ENCODE results near the gene NIBAN1.

Gene NIBAN1

DNA sequence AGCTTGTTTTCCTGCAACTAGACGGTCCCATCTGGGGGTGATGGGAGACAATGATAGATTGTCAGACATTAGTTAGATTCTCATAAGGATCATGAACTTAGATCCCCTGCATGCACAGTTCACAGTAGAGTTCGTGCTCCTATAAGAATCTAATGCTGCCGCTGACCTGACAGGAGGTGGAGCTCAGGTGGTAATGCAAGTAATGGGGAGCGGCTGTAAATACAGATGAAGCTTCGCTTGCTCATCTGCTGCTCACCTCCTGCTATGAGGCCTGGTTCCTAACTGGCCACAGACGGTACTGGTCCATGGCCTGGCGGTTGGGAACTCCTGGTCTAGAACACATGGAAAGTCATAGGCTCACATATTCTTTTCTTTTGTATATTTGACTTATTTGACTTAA is 42.0 kb downstream of the NIBAN1 start (continued):
- TF ChIP-seq, protein P1, sequence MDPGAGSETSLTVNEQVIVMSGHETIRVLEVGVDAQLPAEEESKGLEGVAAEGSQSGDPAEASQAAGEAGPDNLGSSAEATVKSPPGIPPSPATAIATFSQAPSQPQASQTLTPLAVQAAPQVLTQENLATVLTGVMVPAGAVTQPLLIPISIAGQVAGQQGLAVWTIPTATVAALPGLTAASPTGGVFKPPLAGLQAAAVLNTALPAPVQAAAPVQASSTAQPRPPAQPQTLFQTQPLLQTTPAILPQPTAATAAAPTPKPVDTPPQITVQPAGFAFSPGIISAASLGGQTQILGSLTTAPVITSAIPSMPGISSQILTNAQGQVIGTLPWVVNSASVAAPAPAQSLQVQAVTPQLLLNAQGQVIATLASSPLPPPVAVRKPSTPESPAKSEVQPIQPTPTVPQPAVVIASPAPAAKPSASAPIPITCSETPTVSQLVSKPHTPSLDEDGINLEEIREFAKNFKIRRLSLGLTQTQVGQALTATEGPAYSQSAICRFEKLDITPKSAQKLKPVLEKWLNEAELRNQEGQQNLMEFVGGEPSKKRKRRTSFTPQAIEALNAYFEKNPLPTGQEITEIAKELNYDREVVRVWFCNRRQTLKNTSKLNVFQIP (CRISPR knock-in tag; IDR thresholded peaks at IDR 0.05; ENCODE audit: borderline replicate concordance, low read depth) = no peak
- TF ChIP-seq, protein P2, sequence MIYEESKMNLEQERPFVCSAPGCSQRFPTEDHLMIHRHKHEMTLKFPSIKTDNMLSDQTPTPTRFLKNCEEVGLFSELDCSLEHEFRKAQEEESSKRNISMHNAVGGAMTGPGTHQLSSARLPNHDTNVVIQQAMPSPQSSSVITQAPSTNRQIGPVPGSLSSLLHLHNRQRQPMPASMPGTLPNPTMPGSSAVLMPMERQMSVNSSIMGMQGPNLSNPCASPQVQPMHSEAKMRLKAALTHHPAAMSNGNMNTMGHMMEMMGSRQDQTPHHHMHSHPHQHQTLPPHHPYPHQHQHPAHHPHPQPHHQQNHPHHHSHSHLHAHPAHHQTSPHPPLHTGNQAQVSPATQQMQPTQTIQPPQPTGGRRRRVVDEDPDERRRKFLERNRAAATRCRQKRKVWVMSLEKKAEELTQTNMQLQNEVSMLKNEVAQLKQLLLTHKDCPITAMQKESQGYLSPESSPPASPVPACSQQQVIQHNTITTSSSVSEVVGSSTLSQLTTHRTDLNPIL (CRISPR knock-in tag; IDR thresholded peaks at IDR 0.05; ENCODE audit: low read depth) = no peak
- TF ChIP-seq GLIS3 (CRISPR knock-in tag; IDR thresholded peaks at IDR 0.05) (no peak), ZNF70 (CRISPR knock-in tag; IDR thresholded peaks at IDR 0.05) (no peak), ISL1 (CRISPR knock-in tag; IDR thresholded peaks at IDR 0.05) (no peak), ARNTL (CRISPR knock-in tag; IDR thresholded peaks at IDR 0.05; ENCODE audit: borderline replicate concordance, low read depth) (no peak)

DNA sequence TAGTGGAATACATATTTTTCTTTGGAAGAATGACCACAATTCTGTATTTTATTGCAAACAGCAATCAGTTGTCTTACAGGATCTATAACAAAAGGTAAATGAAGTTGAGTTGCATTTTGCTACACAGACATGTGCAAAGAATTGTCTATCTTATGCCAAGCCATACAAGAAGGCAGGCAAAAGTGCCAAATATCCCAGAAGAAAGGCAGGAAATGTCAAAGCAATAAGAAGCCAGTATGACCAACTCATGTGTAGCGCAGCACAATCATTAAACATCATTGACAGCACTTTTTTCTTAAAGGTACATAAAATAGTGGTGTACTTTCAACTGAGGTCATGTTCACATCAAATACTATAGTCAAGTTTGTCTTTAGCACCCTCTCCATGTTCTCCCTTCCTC is 42.7 kb downstream of the NIBAN1 start:
- ATAC-seq = no peak
- TF ChIP-seq ISL1 (CRISPR knock-in tag; IDR thresholded peaks at IDR 0.05) (no peak), ESRRG (CRISPR knock-in tag; IDR thresholded peaks at IDR 0.05) (no peak), ZFP30 (CRISPR knock-in tag; IDR thresholded peaks at IDR 0.05) (no peak)
- TF ChIP-seq, protein P2 (CRISPR knock-in tag; IDR thresholded peaks at IDR 0.05; ENCODE audit: low read depth) = no peak

DNA sequence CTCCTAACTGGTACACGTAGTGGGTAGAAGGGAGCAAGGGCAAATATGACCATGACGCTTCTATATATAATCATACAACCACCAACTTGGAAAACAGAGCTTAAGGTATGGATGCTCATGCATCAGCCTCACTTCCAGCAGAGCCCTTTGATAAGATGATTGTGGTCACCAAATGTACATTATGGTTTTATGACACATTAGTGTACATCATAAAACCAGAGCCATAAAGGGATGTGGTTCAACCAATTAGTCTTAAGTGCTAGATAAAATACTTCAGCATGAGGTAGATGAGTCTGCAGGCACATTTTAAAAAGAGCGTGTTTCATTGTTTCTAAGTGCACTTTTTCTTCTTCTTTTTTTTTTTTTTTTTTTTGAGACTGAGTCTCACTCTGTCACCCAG is 43.7 kb downstream of the NIBAN1 start:
- no peak for ATAC-seq
- TF ChIP-seq SNAI2 (CRISPR knock-in tag; IDR thresholded peaks at IDR 0.05) (no peak), ZFP3 (CRISPR knock-in tag; IDR thresholded peaks at IDR 0.05) (no peak), PPARA (CRISPR knock-in tag; IDR thresholded peaks at IDR 0.05; ENCODE audit: borderline replicate concordance) (no peak)

DNA sequence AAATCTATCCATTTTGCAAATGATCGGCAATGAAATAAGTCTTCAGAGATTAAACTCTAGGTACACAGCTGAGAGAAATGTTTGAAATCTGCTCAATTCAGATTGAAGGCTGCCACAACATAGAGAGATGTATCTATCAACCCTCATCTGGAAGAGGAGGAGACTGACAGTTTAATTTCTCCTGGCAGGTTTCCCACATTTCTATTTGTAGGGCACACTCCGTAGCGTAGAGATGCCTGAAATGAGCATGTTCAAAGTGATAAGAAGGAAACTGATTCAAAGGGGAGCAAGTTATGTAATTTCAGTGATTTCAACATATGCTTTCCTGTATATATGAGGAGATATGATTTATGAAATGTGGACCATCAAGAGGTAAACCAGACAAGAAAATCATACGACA is 44.1 kb downstream of the NIBAN1 start:
- no peak for ATAC-seq
- TF ChIP-seq GLIS3 (CRISPR knock-in tag; IDR thresholded peaks at IDR 0.05) (no peak), ESRRG (CRISPR knock-in tag; IDR thresholded peaks at IDR 0.05) (no peak), SNAI2 (CRISPR knock-in tag; IDR thresholded peaks at IDR 0.05) (no peak), TCF4 (CRISPR knock-in tag; IDR thresholded peaks at IDR 0.05; ENCODE audit: borderline replicate concordance) (no peak), ZNF565 (CRISPR knock-in tag; conservative IDR thresholded peaks at IDR 0.05; ENCODE audit: low read depth) (no peak), ZC3H10 (CRISPR knock-in tag; IDR thresholded peaks at IDR 0.05) (no peak), OSR1 (CRISPR knock-in tag; IDR thresholded peaks at IDR 0.05) (no peak), ZNF8 (CRISPR knock-in tag; IDR thresholded peaks at IDR 0.05) (no peak)

DNA sequence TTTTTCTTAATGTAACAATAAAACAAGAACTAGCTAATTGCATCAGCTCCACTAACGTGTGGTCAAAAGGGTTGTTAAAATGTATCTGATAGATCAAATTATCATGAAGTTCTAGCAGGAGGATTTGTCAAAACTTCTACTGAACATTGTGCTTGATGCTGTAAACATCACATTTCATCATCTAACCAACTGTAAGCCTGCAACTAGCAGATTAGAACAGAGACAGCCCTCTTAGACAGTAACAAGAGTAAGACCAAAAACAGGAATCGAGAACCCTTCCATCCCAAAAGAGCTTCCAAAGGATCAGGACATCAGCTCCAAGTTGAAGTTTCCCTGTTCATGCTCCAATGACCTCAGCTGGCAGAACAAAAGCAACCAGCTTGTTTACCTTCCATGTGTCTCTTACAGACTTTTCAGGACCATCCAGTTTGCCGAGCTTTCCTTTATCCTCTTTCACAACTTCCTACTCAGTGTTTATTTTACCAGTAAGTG is 44.6 kb downstream of the NIBAN1 start:
- no peak for TF ChIP-seq ZC3H10 (CRISPR knock-in tag; IDR thresholded peaks at IDR 0.05)
- TF ChIP-seq, protein P1 (CRISPR knock-in tag; IDR thresholded peaks at IDR 0.05; ENCODE audit: borderline replicate concordance, low read depth) = no peak
- no peak for TF ChIP-seq SNAI2 (CRISPR knock-in tag; IDR thresholded peaks at IDR 0.05)
- no peak for TF ChIP-seq ZNF8 (CRISPR knock-in tag; IDR thresholded peaks at IDR 0.05)
- TF ChIP-seq OSR1 (CRISPR knock-in tag; IDR thresholded peaks at IDR 0.05) = no peak
- no peak for ATAC-seq

DNA sequence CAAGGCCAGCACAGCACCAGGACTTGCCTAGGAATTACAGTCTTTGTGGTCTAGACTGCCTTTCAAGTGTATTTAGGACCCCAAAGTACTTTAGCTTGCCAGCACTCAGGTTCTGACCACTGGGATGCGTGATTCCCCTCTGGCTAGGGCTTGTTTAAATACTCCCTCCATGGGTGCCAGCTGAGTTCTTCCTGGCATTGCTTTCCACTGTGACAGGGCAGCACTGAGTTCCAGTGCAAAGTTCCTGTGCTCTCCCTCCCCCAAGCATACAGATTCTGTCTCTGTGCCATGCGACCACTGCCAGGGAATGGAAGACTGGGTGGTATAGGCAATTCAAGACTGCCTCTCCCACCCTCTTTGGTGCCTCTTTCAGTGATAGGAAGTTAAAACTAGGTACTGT is 45.9 kb downstream of the NIBAN1 start:
- TF ChIP-seq ARNTL (CRISPR knock-in tag; IDR thresholded peaks at IDR 0.05; ENCODE audit: borderline replicate concordance, low read depth) (no peak), ZC3H10 (CRISPR knock-in tag; IDR thresholded peaks at IDR 0.05) (no peak)
- TF ChIP-seq, protein P3, sequence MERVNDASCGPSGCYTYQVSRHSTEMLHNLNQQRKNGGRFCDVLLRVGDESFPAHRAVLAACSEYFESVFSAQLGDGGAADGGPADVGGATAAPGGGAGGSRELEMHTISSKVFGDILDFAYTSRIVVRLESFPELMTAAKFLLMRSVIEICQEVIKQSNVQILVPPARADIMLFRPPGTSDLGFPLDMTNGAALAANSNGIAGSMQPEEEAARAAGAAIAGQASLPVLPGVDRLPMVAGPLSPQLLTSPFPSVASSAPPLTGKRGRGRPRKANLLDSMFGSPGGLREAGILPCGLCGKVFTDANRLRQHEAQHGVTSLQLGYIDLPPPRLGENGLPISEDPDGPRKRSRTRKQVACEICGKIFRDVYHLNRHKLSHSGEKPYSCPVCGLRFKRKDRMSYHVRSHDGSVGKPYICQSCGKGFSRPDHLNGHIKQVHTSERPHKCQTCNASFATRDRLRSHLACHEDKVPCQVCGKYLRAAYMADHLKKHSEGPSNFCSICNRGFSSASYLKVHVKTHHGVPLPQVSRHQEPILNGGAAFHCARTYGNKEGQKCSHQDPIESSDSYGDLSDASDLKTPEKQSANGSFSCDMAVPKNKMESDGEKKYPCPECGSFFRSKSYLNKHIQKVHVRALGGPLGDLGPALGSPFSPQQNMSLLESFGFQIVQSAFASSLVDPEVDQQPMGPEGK (CRISPR knock-in tag; IDR thresholded peaks at IDR 0.05; ENCODE audit: borderline replicate concordance) = no peak

More for the DNA sequence above, 45.9 kb downstream of the NIBAN1 start:
- ATAC-seq = no peak

Measured in SK-N-SH treated with all-trans-retinoic acid at 6 μM for 48 hours (cell line).